Bone marrow (tissue), 2 donors: ENCODE measurements around the gene GNGT1.
"Not testable (repeated sequence)": the region's sequence is repeated elsewhere in the genome, so short reads cannot be mapped to it uniquely, and the experiment has no call there.

Source experiments
- DNase-seq, 2 donors: peaks; one replicate each; lab custom pipeline; 2025; lab: John Stamatoyannopoulos, UW

The GNGT1 gene

GRCh38 chr7:93910076-93910994, 4.0 kb downstream of the GNGT1 start:
- no peak for DNase-seq

GRCh38 chr7:93911242-93911641, 4.9 kb downstream of the GNGT1 start:
- DNase-seq: not testable (repeated sequence)

GRCh38 chr7:93911661-93912060, 5.3 kb downstream of the GNGT1 start:
- not testable (repeated sequence) for DNase-seq

- DNase-seq: peak in 1 of 2 donors; percentile 15
Measured at GRCh38 chr7:93913197-93913596, 6.8 kb downstream of the GNGT1 start.

GRCh38 chr7:93914581-93915066, 8.3 kb downstream of the GNGT1 start:
- DNase-seq: no peak

GRCh38 chr7:93915206-93915842, 9.0 kb downstream of the GNGT1 start:
- DNase-seq: not testable (repeated sequence)

- DNase-seq: not testable (repeated sequence)
Measured at GRCh38 chr7:93915888-93916287, 9.5 kb downstream of the GNGT1 start.

- not testable (repeated sequence) for DNase-seq
Measured at GRCh38 chr7:93916315-93916714, 9.9 kb downstream of the GNGT1 start.

- no peak for DNase-seq
Measured at GRCh38 chr7:93920496-93921182, 14.3 kb downstream of the GNGT1 start.

- no peak for DNase-seq
Measured at GRCh38 chr7:93921186-93921585, 14.8 kb downstream of the GNGT1 start.

GRCh38 chr7:93921607-93922566, 15.5 kb downstream of the GNGT1 start, which contains the start of gene GNG11:
Gene GNG11 (plus strand): TSS chr7:93921735. CDS start chr7:93922138, 403 bp downstream.
- DNase-seq: peak in 1 of 2 donors; percentile 82

GRCh38 chr7:93923296-93923695, 16.9 kb downstream of the GNGT1 start:
- DNase-seq: peak in 1 of 2 donors; percentile 28

- no peak for DNase-seq
Measured at GRCh38 chr7:93923942-93924341, 17.6 kb downstream of the GNGT1 start.

GRCh38 chr7:93926800-93927199, 20.4 kb downstream of the GNGT1 start:
- no peak for DNase-seq

GRCh38 chr7:93927585-93927984, 21.2 kb downstream of the GNGT1 start:
- DNase-seq: no peak

GRCh38 chr7:93931655-93932054, 25.3 kb downstream of the GNGT1 start:
- DNase-seq: no peak

GRCh38 chr7:93933156-93933555, 26.8 kb downstream of the GNGT1 start:
- DNase-seq: no peak

GRCh38 chr7:93935102-93935501, 28.7 kb downstream of the GNGT1 start:
- DNase-seq: no peak

- DNase-seq: no peak
Measured at GRCh38 chr7:93937818-93938217, 31.5 kb downstream of the GNGT1 start.

GRCh38 chr7:93938293-93938692, 31.9 kb downstream of the GNGT1 start:
- DNase-seq: peak in 1 of 2 donors; percentile 69

GRCh38 chr7:93941945-93942344, 35.6 kb downstream of the GNGT1 start:
- no peak for DNase-seq
